Measurements from ENCODE around the gene FBXO9.

GRCh38 chr6:53134601-53135235 is 69.5 kb downstream of the FBXO9 start:
- TF ChIP-seq CTCF (IDR thresholded peaks at IDR 0.05) (no peak), EP300 (IDR thresholded peaks at IDR 0.05) (no peak), POLR2A (IDR thresholded peaks at IDR 0.05) (no peak)
